GM19452 (cell line): ENCODE data around the gene HIPK2.
"Not testable (repeated sequence)": the region's sequence is repeated elsewhere in the genome, so short reads cannot be mapped to it uniquely, and the experiment has no call there.

ENCODE experiments used
- ATAC-seq: cut with Tn5 transposase; IDR thresholded peaks from one replicate; pipeline ENCODE4 v1.9.1; 2021; ENCODE audit not compliant: unreplicated experiment

HIPK2 gene

DNA sequence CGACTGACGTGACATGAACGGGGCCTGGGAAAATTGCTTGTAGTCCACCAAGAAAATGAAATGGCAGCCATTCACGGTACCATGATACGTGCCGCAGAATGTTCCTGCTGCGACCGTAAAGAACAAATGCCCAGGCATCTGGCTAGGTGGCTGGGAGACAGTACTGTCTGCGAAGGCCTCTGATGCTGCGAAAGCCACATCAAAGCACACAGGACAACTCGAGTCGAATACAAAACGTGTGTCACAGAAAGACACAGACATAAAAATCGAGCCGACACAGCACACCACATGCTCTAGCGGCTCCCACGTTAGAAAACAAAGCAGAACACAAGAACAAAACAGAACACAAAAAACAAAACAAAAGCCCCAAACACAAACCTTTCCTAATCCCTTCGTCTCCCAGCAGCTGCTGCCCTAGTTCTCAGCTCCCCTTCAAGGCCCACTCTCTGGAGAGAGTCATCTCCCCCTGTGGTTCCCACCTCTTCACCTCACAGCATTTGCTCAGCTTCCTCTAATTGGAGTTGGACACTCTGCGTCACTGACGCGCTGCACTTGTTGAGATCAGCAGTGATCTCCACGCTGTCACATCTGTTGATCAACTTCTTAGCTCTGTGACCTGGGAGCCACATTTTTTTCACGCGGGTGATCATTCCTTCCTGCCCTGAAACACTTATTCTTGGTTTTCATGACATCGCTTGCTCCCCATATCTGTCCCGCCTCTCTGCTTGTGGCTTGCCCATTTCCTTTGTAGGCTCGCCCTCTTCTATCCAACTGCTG is 142.1 kb downstream of the HIPK2 start:
- no peak for ATAC-seq

DNA sequence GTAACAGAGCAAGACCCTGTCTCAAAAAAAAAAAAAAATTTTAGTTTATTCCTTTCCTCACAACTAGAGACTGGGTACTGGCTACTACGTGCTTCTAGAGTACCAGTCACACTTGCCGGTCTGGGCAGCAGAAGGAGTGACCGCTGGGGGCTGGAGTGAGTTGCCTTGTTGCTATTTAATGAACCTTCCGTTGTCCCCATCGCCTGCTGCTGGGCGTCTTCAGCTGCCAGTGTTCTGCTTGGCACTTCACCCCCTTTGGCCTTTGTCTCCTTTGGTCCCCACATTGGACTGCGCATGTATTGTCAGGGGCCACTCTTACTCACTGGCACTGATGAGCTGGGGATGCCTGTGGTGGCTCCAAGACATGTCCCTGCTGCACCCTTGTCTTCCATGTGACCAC is 143.7 kb downstream of the HIPK2 start:
- ATAC-seq: no peak

DNA sequence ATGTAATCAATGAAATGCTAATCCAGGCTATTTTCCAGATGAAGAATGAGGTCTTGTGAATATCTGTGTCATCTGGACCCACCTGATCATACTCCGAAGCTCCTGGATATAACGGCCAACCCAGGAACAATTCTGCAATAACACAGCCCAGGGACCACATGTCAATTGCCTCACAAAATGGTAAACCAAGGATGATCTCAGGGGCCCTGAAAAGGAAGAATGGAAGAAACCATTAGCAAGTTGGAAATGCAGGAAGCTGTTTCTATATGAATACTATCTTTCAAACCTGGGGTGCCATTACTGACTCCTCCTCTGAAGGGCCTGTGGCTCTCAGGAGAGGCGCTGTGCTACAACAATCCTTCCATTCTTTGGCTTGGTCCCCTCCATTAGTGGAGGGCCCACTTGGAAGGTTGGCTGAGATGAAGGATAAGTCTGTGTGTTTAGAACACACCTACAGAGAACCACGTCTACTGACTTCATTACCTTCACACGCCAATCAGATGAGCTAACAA is 146.2 kb downstream of the HIPK2 start:
- ATAC-seq: no peak

DNA sequence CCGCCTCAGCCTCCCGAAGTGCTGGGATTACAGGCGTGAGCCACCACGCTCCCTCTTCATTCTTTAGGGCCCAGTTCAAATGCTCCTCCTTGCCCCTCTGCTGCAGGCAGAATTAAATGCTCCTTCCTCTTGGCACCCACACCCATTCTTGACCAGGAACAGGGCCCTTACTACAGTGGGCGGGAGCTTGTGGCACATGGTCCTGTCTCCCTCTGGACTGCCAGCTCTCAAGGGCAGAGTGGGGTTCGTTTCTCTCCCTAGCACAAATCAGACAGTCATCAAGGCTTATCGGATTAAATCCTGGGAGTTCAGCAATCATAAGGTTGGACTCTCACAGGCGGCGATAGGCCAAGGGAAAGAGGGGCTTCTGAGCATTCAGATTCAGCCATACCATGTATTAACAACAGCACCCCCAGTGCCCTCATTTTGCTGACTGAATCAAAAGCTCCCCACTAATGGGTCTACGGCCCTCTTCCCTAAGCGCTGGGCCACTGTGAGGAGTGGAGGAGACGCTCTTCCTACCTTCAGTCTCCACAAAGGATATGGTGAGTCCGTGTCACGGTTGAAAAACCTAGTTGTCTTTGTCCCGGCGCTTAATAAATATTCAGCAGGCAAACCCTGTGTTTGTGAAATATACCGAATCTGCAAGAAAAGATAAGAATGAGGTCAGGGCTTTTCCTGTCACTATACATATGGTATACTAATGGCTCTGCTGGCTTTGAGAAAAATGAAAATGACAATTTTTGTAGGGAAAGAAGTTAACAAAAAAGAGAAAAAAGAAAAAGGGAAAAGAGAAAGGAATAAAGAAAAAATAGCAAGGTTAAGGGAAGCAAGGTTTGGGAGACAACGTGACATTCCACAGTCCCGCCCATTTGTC is 146.9 kb downstream of the HIPK2 start:
- ATAC-seq: no peak

GRCh38 chr7:139629392-139630082 is 148.3 kb downstream of the HIPK2 start:
- no peak for ATAC-seq

DNA sequence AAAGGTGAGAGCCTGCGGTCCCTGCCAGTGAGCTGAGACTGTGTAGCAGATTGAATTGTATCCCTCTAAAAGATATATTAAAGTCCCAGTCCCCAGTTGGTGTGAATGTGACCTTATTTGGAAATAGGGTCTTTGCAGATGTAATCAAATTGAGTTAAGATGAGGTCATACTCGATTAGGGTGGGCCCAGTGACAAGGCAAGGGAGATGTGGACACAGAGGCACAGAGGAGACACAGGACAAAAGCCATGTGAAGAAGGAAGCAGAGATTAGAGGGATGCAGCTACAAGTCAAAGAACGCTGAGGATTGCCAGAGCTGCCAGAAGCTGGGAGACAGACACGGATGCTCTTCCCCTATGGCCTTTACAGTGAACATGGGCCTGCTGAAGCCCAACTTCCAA is 150.0 kb downstream of the HIPK2 start:
- no peak for ATAC-seq

GRCh38 chr7:139626817-139627216 is 151.0 kb downstream of the HIPK2 start:
- ATAC-seq: no peak

DNA sequence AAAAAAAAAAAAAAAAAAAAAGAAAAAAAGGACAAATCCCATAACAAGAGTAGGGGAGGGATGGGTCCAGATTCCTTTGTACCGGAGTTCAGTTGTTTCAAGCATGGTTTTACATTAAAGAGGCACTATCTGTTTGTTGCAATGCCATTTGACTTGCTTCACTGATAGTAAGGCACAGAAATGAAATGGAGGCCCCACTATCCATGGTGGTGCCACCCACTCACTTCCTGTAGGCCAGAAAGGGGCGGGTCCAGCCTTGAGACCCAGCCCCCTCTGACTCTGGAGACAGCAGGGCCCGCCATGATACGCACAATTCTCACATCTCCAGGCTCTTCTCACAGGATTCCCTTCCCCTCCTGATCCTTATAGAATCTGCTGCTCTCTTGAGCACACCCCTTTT is 154.3 kb downstream of the HIPK2 start:
- ATAC-seq: no peak

DNA sequence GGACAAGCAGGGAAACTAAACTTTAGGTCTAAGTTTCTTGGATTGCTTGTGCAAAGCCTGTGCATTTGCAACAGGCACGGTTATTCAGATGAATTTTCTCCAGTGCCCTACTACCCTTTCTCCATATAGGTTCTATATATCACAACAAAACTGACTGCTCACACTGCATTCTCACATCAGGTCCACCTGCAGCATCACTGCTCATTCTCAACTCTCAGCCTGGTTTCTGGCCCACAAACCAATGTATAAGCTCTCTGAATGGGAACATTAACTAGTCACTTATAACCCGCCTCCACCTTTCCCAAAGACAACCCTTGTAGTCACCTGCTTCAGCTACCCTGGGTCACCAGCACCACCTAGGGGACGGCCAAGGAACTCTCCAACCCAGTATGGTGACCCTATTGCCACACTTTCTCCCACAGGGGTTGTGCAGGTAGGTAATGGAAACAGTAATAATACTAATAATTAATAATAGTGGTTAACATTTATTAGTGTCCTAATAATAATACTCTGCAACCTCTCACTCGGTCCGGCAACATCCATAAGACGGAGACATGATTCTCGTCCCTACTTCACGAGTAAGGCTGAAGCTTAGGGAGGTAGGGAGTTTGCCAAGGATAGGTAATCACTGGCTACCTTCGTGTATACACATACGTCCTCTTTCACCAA is 157.0 kb downstream of the HIPK2 start:
- ATAC-seq: peak; percentile 70

GRCh38 chr7:139619367-139619657 is 158.5 kb downstream of the HIPK2 start:
- no peak for ATAC-seq

GRCh38 chr7:139618482-139619366 is 159.1 kb downstream of the HIPK2 start:
- ATAC-seq: no peak

DNA sequence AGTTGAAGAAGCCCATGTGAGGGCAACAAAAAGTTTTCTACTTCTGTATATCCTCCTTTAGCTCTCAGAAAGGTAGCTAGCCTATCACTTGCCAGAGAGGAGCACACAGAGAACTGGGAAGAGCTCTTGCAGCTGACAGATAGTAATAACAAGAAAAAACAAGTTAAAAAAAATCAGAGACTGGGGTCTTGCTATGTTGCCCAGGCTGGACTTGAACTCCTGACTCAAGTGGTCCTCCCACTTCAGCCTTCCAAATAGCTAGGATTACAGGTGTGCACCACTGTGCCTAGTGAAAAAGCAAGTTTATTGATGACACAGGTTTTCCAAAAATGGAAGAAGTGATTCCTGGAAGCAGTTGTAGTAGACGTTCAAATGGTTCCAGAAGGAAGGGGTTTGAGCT is 160.7 kb downstream of the HIPK2 start:
- no peak for ATAC-seq

DNA sequence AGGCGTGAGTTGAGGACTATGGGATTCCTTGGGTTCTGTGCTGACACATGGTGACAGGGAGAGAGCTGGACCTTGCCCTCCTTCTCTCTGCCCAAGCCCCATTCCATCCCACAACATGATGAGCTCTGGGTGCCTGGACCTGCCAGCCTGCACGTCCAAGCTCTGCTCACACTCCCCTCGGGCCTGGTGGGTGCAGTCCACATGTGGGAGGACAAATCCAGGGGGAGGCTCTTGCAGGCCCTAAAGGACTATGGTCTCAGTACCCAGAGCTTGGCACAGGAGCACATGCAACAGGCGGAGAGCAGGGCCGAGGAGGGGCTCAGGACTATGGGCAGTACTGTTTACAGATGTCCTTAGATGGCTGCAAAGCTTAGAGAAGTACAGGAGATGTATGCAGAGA is 162.9 kb downstream of the HIPK2 start:
- no peak for ATAC-seq

DNA sequence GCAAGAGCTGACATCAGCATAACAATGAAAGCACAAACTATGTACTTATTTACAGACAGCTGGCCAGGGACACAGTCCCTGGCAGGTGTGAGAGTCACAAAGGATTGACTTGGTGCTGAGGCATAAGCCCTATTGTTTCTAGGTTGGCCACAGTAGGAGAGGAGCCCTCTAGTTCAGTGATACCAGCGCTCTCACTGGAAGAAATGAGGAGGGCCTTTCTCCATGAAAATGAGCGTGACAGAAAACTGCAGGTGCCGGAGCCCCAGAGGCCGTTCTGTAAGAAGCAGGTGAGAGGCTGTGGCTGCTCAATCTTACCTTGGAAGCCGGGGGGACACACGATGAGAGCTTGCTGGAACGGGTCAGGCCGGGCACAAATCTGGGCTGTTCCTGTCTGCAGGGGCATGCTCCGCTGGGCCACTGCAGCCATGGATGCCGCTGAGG is 163.8 kb downstream of the HIPK2 start:
- no peak for ATAC-seq

DNA sequence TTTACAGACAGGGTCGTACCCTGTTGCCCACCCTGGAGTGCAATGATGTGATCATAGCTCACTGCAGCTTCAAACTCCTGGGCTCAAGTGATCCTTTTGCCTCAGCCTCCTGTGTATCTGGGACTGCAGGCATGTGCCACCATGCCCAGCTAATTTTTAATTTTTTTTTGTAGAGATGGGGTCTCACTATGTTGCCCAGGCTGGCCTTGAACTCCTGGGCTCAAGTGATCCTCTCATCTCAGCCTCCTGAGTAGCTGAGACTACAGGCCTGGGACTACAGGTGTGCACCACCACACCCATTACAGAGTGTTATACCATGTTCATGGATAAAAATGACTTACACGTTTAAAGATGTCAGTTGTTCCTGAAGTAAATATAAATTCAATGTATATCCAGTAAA is 166.2 kb downstream of the HIPK2 start:
- not testable (repeated sequence) for ATAC-seq

- ATAC-seq: no peak
Measured at GRCh38 chr7:139610595-139610994, 167.2 kb downstream of the HIPK2 start.

- ATAC-seq: no peak
Measured at GRCh38 chr7:139603896-139604295, 173.9 kb downstream of the HIPK2 start.

- ATAC-seq: no peak
Measured at GRCh38 chr7:139603282-139603681, 174.5 kb downstream of the HIPK2 start.

DNA sequence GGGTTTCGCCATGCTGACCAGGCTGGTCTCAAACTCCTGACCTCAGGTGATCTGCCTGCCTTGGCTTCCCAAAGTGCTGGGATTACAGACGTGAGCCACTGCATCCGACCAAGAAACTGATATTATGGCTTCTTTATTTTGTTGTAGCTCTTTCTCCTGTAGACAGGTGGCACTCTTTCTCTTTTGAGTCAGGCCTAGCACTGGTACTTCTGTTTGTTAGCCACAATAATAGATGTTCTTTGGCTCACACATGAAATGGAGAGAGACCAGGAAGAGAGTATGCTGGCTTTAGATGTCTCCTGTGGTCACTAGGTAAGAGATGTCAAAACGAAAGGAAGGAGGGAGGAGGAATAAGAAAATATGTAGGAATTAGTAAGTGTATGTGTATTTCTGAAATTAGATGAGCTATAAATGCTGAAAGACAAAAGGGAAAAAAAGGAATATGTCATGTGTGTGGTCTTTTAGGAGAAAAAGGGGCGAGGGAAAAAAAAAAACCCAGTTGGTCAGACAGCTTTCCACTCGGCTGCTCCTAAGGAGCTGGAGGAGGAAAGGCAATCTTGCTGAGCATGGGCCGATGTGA is 175.6 kb downstream of the HIPK2 start:
- no peak for ATAC-seq

DNA sequence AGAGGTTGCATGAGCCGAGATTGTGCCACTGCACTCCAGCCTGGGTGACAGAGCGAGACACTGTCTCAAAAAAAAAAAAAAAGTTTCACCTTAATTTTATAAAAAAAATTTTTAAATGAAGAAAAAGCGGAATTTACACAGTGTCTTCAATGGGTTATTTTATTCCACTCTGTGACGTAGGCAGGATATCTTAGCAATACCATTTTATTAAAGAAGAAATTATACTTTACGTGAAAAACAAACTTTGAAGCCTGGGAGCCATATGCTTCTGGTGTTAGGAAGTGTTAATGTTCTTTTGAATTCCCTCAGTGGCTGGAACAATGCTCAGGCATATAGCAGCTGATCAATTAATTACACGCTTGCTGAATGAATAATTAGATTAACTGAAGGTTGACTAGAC is 176.6 kb downstream of the HIPK2 start:
- no peak for ATAC-seq
